Kasumi-1 (cell line): Measurements from ENCODE around the gene NHP2.

ENCODE experiments used
- DNase-seq, 2 experiments: peaks; one replicate each; lab custom pipeline; 2025; lab: John Stamatoyannopoulos, UW

Gene NHP2

DNA sequence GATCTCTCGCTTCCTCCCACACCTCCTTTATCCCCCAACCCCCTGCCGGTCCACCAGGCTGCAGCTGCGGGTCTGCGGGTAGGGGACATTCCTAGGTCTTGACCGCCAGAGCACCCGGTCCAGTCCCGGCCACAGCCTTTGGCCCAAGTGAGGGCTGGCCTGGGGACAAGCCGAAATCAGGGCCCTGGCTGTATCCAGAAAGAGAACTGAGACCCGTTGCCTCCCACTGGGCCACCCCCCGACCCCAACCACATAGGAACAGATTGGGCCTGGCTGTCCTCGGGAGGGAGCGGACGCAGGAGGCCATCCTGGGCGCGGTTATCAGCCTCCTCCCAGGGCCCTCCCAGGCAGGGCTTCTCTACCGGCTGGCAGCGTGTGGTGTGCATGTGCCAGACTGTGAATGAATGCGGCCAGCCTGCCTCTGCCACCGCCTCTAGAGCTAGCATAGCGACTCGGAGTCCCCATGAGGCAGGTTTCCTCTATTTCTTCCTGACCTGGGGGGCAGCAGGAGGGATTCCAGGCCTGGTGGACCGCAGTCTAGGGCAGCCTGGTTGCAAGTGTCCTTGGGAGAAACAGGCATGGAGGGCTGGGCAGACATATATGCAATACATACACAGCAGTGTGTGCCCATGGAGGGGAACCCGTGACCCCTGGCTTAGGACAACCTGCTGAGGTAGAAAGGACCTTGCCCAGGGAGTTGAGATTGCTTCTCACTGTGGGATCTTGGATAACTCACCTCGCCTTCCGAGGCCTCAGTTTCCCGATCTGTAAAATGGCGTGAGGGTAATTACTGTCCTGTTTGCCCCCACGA is 39.2 kb downstream of the NHP2 start:
- no peak for DNase-seq

DNA sequence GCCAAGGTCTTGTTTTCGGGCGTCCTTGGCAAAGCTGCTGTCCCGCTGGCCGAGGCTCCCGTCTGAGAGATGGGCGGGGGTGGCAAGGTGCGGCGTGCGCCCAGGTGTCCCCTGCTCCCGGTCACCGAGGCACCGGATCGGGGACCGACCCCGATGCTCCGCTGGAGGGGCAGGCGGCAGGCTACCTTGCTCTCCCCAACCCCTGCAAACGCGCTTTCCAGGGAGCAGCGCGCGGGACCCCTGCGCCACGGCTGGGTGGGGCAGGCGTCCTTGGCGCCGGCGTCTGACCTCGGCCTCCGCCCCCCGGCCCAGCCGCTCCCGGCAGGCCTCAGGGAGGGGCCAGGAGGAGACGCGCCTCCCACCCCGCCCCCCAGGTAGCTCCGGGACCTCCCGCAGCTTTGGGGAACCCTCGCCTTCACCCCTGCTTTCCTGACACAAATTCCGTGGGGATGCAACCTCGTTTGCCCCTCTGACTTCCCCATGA is 39.8 kb downstream of the NHP2 start:
- no peak for DNase-seq

DNA sequence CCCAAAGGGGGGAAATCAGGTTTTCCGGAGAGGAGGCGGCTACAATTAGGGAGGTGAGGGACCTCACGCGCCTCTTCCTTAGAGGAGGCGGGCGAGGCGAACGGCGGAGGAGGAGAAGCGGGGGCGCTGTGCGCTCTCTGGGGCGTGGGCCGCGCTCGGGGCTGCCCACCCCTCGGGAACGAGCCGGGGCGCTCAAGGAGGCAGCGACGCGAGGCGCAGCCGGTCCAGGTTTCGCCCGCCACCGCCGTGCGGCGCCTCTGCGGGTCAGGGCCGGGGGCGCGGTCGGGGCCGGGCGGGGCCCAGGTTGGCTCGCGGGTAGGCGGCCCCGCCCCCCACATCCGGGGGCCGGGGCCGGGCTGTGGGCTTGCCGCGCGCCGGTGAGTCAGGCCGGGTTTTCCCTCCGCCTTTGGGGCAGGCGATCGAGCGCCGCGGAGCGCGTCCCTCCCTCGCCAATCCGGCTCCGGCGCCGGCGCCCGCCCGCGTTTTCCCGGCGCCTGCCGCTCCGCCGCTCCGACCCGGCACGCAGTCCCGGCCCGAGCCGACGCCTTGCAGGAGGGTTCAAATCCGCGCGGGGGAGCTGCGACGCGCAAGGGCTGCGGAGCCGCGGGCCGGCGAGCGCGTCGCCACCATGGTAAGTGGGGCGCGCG is 40.4 kb downstream of the NHP2 start, which contains the start of gene N4BP3:
N4BP3 (plus strand) TSS at position 392 of the 647 bp plus-strand sequence. CDS start 6,052 bp downstream, outside the sequence.
- no peak for DNase-seq

DNA sequence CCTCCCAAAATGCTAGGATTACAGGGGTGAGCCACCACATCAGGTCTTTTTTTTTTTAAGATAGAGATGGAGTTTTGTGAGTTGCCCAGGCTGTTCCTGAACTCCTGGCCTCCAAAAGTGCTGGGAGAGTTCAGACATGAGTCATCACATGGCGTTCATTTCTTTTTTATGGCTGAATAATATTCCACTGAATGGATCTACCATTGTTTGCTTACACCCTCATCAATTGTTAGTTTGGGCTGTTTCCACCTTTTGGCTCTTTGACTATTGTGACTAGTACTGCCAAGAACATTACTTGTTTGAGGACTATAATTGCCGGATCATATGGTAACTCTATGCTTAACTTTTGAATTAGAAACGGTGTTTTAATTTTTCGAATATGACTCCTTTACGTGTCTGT is 41.1 kb downstream of the NHP2 start:
- DNase-seq, result no peak

DNA sequence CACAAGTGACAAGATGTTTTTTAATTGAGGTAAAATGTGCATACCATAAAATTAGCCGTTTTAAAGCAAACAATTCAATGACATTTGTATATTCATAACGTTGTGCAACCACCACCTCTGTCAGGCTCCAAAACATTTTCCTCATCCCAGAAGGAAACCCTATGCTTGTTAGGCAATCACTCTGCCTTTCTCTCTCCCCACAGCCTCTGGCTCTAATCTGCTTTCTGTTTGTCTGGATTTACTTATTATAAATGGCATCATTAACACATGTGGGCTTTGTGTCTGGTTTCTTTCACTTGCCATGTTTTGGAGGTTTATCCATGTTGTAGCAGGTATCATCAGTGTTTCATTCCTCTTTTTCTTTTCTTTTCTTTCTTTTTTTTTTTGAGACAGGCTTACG is 41.8 kb downstream of the NHP2 start:
- DNase-seq, result no peak

DNA sequence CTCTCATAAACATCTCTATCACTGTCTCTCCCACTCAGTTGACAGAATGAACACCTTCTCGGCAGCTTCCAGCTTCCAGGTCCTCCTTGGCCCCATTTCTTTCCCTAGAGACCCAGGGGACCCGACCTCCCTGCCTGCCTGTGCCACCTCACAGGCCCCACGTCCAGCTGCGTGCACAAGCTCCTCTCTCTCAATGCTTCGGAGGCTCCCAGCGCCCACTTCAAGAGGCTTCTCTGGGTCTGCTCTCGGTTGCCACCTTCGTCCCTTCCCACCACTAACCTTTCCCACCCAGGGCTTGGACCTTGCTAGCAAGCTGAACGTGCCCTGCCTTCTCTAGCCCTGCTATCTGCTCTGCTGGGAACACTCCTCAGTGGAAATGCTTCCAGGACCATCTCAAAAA is 43.2 kb downstream of the NHP2 start:
- no peak for DNase-seq

DNA sequence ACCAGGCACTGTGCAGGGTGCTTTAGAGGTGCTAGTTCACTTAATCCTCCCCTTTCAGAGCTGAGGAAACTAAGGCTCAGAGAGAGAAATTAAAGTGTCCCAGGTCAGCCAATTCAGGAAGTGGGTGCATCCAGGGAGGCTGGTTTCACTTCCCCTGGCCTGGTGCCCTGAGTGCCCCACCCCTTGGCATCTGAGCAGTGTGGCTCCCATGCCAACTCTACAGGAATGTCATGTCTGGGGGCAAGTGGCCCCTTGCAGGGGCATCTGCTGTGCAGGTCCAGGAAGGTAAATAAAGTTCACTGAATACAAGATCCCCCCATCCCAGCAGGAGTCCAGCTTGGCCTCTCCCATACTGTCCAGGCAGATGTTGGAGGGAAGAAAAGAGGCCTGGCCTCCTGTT is 44.7 kb downstream of the NHP2 start:
- DNase-seq, result no peak

DNA sequence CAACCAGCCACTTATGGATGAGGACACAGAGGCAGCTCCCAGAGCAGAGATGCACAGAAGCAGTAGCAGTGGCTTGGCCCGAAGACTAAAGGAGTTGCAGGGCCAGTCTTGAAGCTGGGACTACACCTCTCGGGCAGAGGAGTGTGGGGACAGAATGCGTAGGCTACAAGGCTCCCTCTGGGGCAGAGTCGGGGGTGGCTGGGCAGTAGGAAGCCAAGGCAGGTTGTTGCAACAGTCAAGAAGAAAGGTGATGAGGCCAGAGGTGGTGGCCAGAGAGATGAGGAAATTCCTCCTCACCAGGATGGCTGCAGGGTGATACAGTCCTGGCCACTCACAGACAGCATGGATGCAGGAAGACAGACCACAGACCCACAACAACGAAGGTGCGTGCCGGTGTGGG is 45.2 kb downstream of the NHP2 start:
- DNase-seq, result no peak

DNA sequence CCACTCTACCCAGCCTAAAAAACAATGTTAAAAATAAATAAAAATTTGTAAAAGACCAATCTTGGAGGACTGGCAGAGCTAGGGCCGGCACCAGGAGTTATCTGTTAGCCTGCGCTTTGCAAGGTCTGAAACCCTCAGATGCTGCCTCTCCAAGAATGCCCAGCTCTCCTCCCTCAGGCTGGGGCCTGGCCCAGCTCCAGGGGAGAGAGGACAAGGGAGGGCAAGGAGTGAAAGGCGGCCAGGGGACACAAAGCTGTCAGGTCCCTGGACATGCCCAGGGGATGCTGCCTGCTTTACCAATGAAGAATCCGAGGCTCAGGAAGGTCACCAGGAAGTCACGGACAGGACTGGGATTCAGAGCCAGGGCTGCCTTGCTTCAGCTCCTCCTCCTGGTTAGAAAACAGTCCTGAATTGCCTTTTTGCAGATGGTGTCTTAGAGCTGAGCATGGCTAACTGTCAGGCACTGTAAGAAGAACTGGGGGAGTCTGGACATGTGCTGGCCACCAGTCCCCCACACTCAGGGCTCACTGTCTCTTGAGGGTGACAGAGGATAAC is 45.9 kb downstream of the NHP2 start:
- no peak for DNase-seq

DNA sequence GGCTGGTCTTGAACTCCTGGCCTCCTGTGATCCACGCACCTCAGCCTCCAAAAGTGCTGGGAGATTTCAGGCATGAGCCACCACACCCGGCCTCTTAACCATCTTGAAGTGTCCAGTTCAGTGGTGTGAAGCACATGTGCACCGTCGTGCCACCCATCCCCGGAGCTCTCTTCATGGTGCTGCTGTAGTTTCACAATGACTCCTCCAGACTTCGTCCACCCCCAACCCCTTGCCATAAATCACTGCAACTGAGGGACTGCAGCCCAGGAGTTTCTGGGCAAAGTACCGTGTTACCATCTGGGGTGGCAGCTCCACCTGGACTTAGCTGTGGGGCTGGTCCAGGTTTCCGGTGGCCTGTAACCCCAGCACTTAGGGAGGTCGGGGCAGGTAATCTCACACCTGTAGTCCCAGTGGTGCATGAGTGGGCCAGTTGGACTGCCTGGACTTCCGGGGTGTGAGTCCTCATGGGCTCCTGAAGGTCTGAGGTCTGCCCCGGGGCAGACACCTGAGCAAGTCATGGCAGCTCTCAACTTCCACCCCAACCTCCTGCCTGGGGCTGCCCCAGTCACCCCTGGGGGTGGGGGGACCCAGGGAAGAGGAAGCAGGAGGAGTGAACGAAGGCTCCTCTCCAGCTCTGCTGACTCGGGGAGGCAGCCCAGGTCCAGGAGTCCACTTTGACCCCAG is 47.0 kb downstream of the NHP2 start:
- no peak for DNase-seq

DNA sequence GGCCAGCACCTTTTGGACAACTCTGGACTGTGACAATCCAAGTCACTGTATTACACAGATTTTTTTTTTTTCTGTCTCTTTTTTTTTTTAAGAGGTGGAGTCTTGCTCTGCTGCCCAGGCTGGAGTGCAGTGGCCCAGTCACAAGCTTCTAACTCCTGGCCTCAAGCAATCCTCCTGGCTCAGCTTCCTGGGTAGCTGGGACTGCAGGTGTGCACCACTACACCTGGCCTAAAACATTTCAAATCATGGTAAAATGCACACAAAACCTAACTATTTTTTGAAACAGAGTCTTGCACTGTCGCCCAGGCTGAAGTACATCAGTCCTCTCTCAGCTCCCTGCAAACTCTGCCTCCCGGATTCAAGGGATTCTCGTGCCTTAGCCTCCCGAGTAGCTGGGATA is 47.6 kb downstream of the NHP2 start:
- DNase-seq, result no peak

DNA sequence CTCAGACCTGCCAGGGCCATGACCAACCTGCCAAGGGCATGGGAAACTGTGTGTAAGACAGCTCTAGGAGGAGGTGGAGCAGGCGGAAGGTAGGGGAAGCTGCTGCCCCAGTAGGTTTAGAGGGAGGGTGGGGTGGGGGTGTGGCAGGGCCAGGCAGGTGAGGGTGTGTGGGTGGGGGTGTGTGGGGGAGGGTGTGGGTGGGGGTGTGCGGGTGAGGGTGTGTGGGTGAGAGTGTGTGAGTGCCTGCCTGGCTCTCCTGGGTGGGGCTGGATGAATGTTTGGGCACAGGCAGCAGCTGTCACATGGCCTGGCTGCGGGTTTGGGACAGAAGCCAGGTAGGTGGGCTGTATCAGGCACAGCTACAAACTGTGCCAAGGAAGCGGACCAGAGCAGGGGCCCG is 49.2 kb downstream of the NHP2 start:
- no peak for DNase-seq

DNA sequence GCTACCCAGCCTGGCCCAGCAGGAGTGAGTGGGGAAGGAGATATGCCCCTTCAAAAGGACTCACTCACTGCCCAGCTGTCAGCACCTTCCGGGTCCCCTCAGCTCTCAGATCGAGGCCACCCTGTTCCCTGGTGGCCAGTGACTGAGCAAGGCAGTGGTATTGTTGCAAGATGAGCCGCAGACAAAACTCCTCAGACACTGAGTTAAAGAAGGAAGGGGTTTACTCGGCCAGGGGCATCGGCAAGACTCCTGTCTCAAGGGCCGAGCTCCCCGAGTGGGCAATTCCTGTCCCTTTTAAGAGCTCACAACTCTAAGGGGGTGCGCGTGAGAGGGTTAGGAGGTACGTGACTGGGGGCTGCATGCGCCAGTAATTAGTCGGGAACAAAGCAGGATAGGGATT is 50.1 kb downstream of the NHP2 start:
- DNase-seq, result no peak
